Calu3 (cell line): ENCODE measurements around the gene PDE6B. TPM values are rescaled to one million over a fixed set of nuclear protein-coding genes. Genes with fewer than 3 reads are reported as not detected.

Source experiments
- BruUV-seq: library from RNA; stranded (reverse); fragments of 400-500 nt; replicated peaks from 2 replicates; lab custom pipeline; 2021; lab: Mats Ljungman, UMichigan
- CTCF ChIA-PET: fragments of 300-600 bp; sonication (Branson Sonifier 250); formaldehyde crosslinking; loops from one replicate; lab custom pipeline; 2022; ENCODE audit warnings: antibody characterized with exemption; lab: Charles Lee
- DNase-seq: peaks from one replicate; pipeline ENCODE4 v3.0.0; 2022
- H3K27ac Mint-ChIP-seq: one replicate; pipeline ENCODE4 v1.8.0; 2022; ENCODE audit warnings: mixed read lengths; ENCODE audit not compliant: unreplicated experiment
- H3K27me3 Mint-ChIP-seq: one replicate; pipeline ENCODE4 v1.8.0; 2022; ENCODE audit warnings: mixed read lengths; ENCODE audit not compliant: unreplicated experiment
- H3K36me3 Mint-ChIP-seq: one replicate; pipeline ENCODE4 v1.8.0; 2022; ENCODE audit warnings: mild to moderate bottlenecking, moderate library complexity, mixed read lengths; ENCODE audit not compliant: insufficient read depth, unreplicated experiment
- H3K4me1 Mint-ChIP-seq: one replicate; pipeline ENCODE4 v1.8.0; 2022; ENCODE audit warnings: mild to moderate bottlenecking, low read depth, mixed read lengths; ENCODE audit not compliant: unreplicated experiment
- H3K4me3 Mint-ChIP-seq: one replicate; pipeline ENCODE4 v1.8.0; 2022; ENCODE audit warnings: mild to moderate bottlenecking, low read depth, moderate library complexity, mixed read lengths; ENCODE audit not compliant: unreplicated experiment
- H3K9me3 Mint-ChIP-seq: one replicate; pipeline ENCODE4 v1.8.0; 2022; ENCODE audit warnings: low read depth, mixed read lengths; ENCODE audit not compliant: unreplicated experiment
- CTCF ChIP-seq: fragments of 200-600 bp; IDR thresholded peaks from one replicate; pipeline ENCODE4 v1.8.0; 2022; ENCODE audit warnings: antibody characterized with exemption; ENCODE audit not compliant: unreplicated experiment
- intact Hi-C: fragments of 100-400 bp; cut with micrococcal nuclease; formaldehyde crosslinking; loops from one replicate; pipeline ENCODE4 v1.10.0; 2022; ENCODE audit not compliant: unreplicated experiment
- total RNA-seq: library from RNA; stranded (reverse); gene quantifications from 2 replicates; pipeline ENCODE4 v1.2.3, GENCODE V29; 2022

PDE6B gene
- total RNA-seq, 1 experiment from 2014 or later: not detected

DNA sequence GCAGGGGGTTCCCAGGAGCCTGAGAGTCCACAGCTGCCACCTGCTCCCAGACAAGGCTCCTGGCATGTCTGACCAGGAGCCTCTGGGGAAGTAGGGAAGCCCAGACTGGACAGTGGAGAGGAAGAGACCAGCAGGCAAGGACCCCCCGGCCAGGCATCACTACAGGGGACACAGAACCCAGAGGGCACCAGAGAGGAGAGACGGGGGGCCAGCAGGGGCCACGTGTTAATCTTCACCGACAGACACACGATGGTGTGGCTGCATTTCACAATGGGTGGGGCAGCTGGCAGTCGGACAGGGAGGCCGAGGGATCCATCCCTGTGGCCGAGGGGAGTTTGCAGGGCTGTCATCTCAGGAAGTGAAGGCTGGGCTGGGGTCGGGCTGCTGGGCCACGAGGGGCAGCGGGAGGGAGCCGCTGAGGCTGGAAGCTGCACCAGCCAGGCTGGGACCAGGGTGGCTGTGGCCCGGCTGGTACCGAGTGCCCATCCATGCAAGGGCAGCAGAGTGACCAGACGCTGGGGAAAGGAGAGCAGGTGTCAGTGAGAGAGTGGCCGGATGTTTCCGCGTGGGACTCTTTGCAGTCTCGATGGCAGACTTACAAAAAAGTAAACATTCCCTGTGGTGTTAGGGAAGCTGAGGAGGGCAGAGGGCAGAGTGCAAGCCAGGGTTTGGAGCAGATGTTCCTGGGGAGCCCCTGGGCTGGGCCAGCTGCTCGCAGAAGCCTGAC is 4.7 kb downstream of the PDE6B start:
- intact Hi-C loops: no loop called here
- Mint-ChIP-seq H3K4me3 (no peak overlapping the region), H3K27me3 (no peaks in the 10 kb centered on the region), H3K9me3 (peaks cover 16% of the 10 kb centered on the region), H3K36me3 (peaks cover 7% of the 10 kb centered on the region), H3K27ac (no peak overlapping the region), H3K4me1 (no peaks in the 10 kb centered on the region)
- BruUV-seq: no TSS peak
- TF ChIP-seq CTCF: no peak
- CTCF ChIA-PET: no interaction called here
- no peak for DNase-seq

GRCh38 chr4:630656-631055 is 5.3 kb downstream of the PDE6B start:
- CTCF ChIA-PET: no interaction called here
- intact Hi-C loops: no loop called here
- Mint-ChIP-seq H3K27me3 (no peaks in the 10 kb centered on the region), H3K9me3 (peaks cover 16% of the 10 kb centered on the region), H3K4me1 (no peaks in the 10 kb centered on the region), H3K4me3 (no peak overlapping the region), H3K36me3 (peaks cover 7% of the 10 kb centered on the region), H3K27ac (no peak overlapping the region)
- TF ChIP-seq CTCF: no peak
- no TSS peak for BruUV-seq
- no peak for DNase-seq

GRCh38 chr4:632196-632790 is 6.9 kb downstream of the PDE6B start:
- Mint-ChIP-seq H3K4me3 (no peak overlapping the region), H3K27me3 (no peaks in the 10 kb centered on the region), H3K27ac (no peak overlapping the region), H3K36me3 (peaks cover 7% of the 10 kb centered on the region), H3K9me3 (peaks cover 16% of the 10 kb centered on the region), H3K4me1 (no peaks in the 10 kb centered on the region)
- intact Hi-C loops: no loop called here
- no TSS peak for BruUV-seq
- CTCF ChIA-PET: no interaction called here
- no peak for TF ChIP-seq CTCF
- no peak for DNase-seq

DNA sequence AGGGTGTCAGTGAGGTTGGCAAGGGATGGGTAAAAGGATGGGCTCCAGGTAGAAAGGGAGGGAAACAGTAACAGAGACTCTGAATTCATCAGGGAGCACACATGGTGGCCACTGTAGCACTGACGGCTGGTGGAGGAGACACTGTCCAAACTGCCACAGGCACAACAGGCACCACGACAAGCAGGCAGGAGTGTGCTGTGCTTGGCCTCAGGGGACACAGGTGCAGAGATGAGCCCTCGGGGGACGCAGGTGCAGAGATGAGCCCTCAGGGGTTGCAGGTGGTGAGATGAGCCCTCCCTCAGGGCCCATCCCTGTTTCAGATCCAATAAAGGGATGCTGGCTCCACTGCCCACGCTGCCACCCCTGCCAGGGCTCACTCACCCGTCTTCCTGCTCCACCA is 7.6 kb downstream of the PDE6B start:
- intact Hi-C loops: no loop called here
- Mint-ChIP-seq H3K4me1 (no peaks in the 10 kb centered on the region), H3K9me3 (peaks cover 16% of the 10 kb centered on the region), H3K27ac (no peak overlapping the region), H3K27me3 (no peaks in the 10 kb centered on the region), H3K36me3 (peaks cover 7% of the 10 kb centered on the region), H3K4me3 (no peak overlapping the region)
- CTCF ChIA-PET: no interaction called here
- TF ChIP-seq CTCF: no peak
- BruUV-seq: no TSS peak
- DNase-seq: no peak
